Activated CD4-positive, alpha-beta T cell treated with anti-CD3 and anti-CD28 coated beads for 24 hours (primary cell): ENCODE data around the gene AGAP9.
A peak's percentile ranks its signal among the peaks of the same experiment; 100 is the strongest.
"Not testable (repeated sequence)": the region's sequence is repeated elsewhere in the genome, so short reads cannot be mapped to it uniquely, and the experiment has no call there.

Source experiments
- DNase-seq, 2 donors: peaks; one replicate each; pipeline ENCODE4 v3.0.0-alpha.2; 2020; ENCODE audit warnings: low read depth in 2 of 2

The AGAP9 gene

GRCh38 chr10:47523475-47523874, at the start of gene AGAP9:
AGAP9 (minus strand) TSS chr10:47523638; CDS start chr10:47523526, 112 bp downstream.
- not testable (repeated sequence) for DNase-seq

- DNase-seq: not testable (repeated sequence)
Measured at GRCh38 chr10:47571138-47571912, 47.9 kb upstream of the AGAP9 start.

GRCh38 chr10:47566757-47567156, 43.3 kb upstream of the AGAP9 start:
- not testable (repeated sequence) for DNase-seq

- DNase-seq: not testable (repeated sequence)
Measured at GRCh38 chr10:47566108-47566699, 42.8 kb upstream of the AGAP9 start.

GRCh38 chr10:47565517-47565920, 42.1 kb upstream of the AGAP9 start:
- not testable (repeated sequence) for DNase-seq

GRCh38 chr10:47564953-47565352, 41.5 kb upstream of the AGAP9 start:
- not testable (repeated sequence) for DNase-seq

GRCh38 chr10:47564318-47564717, 40.9 kb upstream of the AGAP9 start:
- DNase-seq: not testable (repeated sequence)

- not testable (repeated sequence) for DNase-seq
Measured at GRCh38 chr10:47560452-47560851, 37.0 kb upstream of the AGAP9 start.

GRCh38 chr10:47559718-47560308, 36.4 kb upstream of the AGAP9 start:
- not testable (repeated sequence) for DNase-seq

GRCh38 chr10:47558109-47558508, 34.7 kb upstream of the AGAP9 start:
- DNase-seq: not testable (repeated sequence)

GRCh38 chr10:47557616-47558015, 34.2 kb upstream of the AGAP9 start:
- not testable (repeated sequence) for DNase-seq

- DNase-seq: not testable (repeated sequence)
Measured at GRCh38 chr10:47555334-47555733, 31.9 kb upstream of the AGAP9 start.

- not testable (repeated sequence) for DNase-seq
Measured at GRCh38 chr10:47554552-47554951, 31.1 kb upstream of the AGAP9 start.

GRCh38 chr10:47553860-47554247, 30.4 kb upstream of the AGAP9 start:
- DNase-seq: not testable (repeated sequence)

GRCh38 chr10:47553214-47553859, 29.9 kb upstream of the AGAP9 start:
- peak; percentile 69 to 76 for DNase-seq

GRCh38 chr10:47552719-47553118, 29.3 kb upstream of the AGAP9 start:
- DNase-seq: peak; percentile 12

- DNase-seq: not testable (repeated sequence)
Measured at GRCh38 chr10:47547286-47547685, 23.8 kb upstream of the AGAP9 start.

- not testable (repeated sequence) for DNase-seq
Measured at GRCh38 chr10:47536430-47536829, 13.0 kb upstream of the AGAP9 start.

- DNase-seq: not testable (repeated sequence)
Measured at GRCh38 chr10:47502313-47502712, 21.1 kb downstream of the AGAP9 start.

- DNase-seq: not testable (repeated sequence)
Measured at GRCh38 chr10:47494226-47494625, 29.2 kb downstream of the AGAP9 start.

GRCh38 chr10:47491600-47491999, 31.8 kb downstream of the AGAP9 start, which contains the start of gene FAM25G:
FAM25G (minus strand) TSS chr10:47491700; CDS start chr10:47491674, 26 bp downstream.
- DNase-seq: not testable (repeated sequence)

- DNase-seq: not testable (repeated sequence)
Measured at GRCh38 chr10:47489630-47490029, 33.8 kb downstream of the AGAP9 start.
